Stimulated activated CD8-positive, alpha-beta memory T cell treated with anti-CD3 and anti-CD28 coated beads, Interleukin-7, amount 100 ng/mL, for 1 hour (primary cell): ENCODE data around the gene PRICKLE3.
A peak's percentile ranks its signal among the peaks of the same experiment; 100 is the strongest.
"Not testable (repeated sequence)": the region's sequence is repeated elsewhere in the genome, so short reads cannot be mapped to it uniquely, and the experiment has no call there.

ENCODE experiments used
- DNase-seq, 2 donors: peaks; one replicate each; pipeline ENCODE4 v3.0.0-alpha.2; 2020; ENCODE audit warnings: low read depth in 2 of 2

The PRICKLE3 gene

DNA sequence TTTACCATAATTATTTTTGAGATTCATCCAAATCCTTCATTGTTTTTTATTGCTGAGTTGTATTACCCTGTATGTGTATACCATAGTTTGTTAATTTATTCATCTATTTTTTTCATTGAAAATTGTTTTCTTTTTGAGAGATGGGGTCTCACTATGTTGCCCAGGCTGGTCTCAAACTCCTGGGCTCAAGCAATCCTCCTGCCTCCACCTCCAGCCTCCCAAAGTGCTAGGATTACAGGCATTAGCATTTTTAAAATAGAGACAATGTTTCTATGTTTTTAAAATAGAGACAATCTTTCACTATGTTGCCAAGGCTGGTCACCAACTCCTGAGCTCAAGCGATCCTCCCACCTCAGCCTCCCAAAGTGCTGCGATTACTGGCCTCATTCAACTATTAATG is 25.3 kb downstream of the PRICKLE3 start:
- no peak for DNase-seq

DNA sequence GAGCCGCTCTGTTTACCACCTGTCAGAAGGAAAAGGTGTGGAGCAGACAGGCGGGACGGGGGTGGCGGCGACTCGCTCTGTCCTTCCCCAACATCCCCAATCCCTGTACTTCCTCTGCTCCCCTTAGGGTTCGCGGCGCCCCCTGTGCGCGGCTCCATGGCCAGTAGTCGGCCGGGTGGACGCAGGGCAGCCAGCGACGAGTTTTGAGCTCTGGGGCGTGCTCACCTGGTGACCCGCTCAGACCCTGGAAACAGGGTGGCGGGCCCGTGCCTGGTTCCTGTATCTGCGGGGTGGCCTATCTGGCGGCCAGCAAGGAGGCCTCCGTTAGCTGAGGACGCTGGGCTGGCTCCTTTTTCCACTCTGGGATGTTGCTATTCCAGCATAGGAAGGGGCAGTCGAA is 29.0 kb downstream of the PRICKLE3 start:
- DNase-seq, result no peak

DNA sequence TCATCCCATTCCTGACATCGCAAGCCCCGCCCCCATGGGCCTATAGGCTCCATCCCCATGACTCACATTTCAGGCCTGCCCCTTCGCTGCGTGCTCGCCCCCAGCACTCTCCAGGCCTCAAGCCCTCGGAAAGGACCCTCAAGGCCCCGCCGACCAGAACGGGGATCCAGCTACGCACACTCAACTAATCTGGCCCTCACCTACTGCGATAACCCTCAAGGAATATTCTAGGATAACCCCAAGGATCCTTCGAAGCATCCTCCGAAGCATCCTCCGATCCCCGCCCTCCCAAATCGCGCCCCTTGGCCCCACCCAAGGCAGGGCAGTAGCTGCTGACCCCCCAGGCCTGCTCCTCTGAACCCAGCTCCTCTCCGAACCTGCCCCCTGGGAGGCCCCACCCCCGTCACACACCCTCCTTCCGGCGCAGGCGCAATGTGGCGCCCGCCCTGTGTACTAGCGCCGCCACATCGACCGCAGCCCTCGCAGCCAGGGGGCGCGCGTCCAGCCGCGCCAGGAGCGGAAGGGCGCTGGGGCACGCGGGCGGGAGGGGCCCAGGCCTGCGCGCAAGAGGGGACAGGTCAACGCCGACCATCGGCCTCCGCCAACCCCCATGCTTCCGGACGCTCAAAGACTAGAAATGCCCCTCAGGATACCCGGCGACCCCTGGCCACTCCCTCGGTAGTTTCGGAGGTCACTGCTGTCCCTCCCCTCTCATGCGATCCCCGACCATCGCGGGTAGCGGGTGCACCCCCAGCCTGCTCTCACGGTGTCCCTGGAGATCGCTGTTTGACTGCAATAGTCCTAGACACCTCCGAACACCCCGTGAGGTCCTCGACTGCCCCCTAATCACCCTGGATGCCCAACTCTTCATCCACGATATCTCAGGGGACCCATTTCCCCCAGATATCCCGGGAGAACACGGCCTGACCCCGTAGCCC is 30.0 kb downstream of the PRICKLE3 start:
- peak; percentile 58 to 72 for DNase-seq

DNA sequence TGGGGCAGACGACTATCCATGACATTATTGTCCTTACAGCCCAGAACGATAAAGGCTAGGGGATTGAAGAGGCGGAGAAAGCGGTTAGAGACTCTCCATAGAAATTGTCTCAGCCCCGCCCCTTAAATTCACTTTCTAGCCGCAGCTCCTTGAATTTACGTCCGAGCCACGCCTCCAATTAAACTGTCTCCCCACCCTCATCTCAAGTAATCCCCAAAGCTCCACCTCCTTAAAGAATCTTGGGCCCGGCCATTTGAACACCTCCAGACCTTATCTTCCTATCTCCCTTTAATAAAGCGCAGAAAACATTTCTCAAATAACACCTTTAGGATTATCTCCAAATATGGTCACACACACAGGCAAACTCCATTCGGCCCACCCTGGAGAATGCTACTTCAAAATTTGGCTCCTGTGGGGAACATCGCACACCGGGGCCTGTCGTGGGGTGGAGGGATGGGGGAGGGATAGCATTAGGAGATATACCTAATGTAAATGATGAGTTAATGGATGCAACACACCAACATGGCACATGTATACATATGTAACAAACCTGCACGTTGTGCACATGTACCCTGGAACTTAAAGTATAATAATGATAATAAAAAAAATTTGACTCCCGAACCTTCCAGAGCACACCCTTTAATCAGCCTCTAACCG is 30.8 kb downstream of the PRICKLE3 start:
- DNase-seq, result no peak

DNA sequence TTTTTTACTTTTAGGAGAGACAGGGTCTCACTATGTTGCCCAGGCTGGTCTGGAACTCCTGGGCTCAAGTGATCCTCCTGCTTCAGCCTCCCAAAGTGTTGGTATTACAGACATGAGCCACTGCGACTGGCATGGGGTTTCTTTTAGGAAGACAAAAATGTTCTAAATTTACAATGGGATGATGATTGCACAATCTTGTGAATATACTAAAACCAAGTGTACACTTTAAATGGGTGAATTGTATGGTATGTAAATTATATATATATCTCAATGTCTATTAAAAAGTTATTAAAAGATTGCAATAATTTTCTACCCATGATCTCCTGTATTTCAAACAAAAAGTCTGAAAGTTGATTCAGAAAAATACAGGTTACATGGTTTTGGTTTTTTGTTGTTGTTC is 32.7 kb downstream of the PRICKLE3 start:
- DNase-seq, result no peak

DNA sequence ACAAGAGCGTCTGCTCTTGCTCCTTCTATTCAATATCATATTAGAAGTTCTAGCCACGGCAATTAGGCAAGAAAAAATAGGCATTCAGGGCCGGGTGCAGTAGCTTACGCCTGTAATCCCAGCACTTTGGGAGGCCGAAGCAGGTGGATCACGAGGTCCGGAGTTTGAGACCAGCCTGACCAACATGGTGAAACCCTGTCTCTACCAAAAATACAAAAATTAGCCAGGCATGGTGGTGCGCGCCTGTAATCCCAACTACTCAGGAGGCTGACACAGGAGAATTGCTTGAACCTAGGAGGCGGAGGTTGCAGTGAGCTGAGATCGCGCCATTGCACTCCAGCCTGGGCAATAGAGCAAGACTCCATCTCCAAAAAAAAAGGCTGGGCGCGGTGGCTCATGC is 36.9 kb downstream of the PRICKLE3 start:
- not testable (repeated sequence) for DNase-seq

DNA sequence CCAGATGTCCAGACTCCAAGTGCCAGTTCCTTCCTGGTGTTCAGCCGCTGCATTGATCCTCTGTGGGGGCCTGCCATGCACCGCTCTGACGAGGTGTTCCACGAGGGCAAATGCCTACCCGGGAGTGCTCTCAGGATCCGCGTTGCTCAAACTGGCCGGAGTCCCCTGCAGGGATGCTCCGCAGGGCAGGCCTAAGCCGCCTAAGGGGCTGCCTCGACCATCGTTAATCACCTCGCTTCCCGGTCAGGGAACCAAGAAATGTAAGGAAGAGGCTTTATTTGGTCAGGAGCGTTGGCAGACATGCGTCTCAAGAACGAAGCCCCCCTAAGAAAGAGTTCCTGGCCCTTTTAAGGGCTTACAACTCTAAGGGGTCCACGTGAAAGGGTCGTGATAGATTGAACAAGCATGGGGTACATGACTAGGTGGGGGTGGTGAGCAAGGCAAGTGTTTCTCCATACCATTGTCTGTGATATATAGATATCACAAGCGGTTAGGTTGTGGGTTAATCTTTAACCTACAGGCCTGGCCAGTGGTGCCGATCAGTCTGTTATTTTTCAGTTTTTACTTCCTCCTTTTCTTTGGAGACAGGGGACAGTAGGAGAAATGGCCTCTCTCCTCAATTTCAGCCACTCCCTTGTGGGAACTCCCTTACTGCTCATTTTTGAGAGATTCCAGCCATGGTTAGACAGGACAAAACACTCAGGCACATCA is 37.6 kb downstream of the PRICKLE3 start:
- not testable (repeated sequence) for DNase-seq

DNA sequence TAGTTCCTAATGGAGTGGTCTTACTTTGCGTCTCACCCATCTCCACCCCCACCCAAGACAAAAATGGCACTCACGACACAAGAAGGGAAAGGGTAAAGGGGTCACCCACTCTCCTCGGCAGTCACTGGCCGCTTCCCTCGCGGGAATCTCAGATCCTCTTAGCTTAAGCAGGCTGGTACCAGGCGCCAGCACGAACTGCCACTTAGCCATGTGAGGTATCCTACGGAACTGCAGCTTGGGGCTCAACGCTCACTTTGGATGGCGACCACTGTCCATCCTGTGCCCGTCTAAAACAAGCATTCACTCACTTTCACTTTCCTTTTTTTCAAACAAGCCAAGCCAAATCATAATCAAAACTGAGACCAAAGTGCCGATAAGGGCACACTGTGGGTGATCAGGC is 38.2 kb downstream of the PRICKLE3 start:
- DNase-seq, result no peak

DNA sequence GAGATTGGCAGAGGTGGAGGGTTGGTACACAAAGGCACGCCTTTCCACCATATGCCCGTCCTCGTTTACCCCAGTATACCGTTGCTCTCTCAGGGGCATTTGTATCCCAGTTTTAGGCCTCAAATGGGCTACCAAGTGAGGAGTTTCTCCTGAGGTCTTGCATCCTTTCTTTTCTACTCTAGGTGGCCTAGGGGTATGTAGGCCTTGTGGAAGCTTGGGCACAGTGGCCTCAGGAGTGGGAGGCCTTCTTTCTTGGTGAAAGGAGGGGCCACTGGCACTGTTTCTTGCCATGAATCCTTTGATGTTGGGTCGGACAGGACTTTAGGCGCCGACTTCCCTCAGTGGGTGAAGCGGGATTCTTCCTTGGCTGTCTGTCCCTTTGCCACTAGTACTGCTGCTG is 38.9 kb downstream of the PRICKLE3 start:
- DNase-seq, result no peak

DNA sequence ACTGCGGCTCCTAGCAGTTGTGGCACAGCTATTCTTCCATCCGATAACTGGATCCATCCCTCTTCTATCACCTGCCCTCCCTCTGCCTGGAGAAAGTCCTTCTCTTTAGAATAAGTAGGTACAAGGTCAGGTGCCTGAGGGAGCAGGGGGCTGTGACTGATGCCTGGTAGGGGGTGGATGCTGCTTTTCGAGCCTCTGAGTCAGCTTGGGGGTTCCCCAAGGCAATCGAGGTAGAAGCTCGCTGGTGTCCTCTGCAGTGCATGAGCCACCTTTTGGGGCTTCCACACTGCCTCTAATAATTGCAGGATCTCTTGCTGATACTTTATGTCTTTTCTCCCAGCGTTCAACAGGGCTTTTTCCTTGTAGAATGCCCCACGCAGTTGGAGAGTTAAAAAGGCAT is 43.0 kb downstream of the PRICKLE3 start:
- DNase-seq, result not testable (repeated sequence)

DNA sequence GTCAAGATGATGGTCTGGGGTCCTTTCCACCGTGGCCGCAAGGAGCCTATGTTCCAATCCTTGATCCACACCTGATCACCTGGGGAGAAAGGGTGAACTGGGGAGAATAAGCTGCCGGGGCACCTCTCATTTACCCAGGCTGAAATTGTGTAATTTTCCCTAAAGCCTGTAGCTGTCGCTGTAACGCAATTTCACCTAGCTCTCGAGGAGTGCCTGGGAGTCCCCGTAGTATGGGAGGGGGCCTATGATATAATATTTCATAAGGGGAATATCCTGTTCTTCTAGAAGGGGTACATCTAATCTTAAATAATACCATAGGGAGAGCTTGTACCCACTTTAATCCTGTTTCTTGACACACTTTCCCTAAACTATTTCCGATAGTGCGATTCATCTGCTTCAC is 43.9 kb downstream of the PRICKLE3 start:
- DNase-seq, result not testable (repeated sequence)

DNA sequence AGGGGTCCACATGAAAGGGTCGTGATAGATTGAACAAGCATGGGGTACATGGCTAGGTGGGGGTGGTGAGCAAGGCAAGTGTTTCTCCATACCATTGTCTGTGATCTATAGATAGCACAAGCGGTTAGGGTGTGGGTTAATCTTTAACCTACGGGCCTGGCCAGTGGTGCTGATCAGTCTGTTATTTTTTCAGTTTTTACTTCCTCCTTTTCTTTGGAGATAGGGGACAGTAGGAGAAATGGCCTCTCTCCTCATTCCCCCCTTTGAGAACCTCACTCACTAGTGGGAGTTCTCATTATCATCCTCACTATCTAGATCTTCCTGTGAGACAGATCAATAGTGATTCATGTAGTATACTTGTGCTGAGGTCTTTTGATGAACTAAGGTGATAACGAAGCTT is 46.5 kb downstream of the PRICKLE3 start:
- DNase-seq, result no peak

DNA sequence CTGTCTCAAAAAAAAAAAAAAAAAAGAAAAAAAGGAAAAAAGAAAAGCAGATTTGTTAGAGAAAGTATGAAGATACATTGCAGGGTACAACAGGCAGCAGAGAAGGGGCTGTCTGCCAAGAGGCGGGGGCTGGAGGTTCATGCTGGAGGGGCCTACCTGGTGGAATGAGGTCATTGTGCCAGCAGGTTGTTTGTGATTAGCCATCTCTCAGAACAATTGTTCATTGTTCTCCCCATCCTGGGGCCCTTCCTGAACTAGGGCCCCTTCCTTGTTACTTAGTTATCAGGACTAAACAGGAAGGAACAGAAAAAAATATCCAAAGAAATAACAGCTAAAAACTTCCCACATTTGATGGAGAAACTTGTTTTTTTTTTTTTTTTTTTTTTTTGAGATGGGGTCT is 48.7 kb downstream of the PRICKLE3 start:
- DNase-seq, result no peak

DNA sequence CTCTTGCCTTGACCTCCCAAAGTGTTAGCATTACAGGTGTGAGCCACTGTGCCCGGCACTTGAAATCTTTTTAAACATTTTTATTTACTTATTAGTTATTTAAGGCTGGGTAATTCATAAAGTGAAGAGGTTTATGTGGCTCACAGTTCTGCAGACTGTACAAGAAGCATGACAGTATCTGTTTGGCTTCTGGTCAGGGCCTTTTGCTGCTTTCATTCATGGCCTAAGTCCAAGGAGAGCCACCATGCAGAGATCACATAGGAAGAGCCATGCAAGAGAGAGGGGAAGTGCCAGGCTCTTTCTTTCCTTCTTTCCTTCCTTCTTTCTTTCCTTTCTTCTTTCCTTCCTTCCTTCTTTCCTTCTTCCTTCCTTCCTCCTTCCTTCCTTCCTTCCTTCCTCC is 52.4 kb downstream of the PRICKLE3 start:
- DNase-seq, result no peak

DNA sequence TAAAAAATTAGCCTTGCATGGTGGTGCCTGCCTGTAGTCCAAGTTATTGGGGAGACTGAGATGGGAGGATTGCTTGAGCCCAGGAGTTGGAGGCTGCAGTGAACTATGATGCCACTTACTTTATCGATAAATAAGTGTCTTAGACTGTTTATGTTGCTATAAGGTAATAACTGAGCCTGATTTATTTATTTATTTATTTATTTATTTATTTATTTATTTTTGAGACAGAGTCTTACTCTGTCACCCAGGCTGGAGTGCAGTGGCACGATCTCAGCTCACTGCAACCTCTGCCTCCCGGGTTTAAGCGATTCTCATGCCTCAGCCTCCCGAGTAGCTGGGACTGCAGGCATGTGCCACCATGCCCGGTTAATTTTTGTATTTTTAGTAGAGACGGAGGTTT is 53.9 kb downstream of the PRICKLE3 start:
- not testable (repeated sequence) for DNase-seq

DNA sequence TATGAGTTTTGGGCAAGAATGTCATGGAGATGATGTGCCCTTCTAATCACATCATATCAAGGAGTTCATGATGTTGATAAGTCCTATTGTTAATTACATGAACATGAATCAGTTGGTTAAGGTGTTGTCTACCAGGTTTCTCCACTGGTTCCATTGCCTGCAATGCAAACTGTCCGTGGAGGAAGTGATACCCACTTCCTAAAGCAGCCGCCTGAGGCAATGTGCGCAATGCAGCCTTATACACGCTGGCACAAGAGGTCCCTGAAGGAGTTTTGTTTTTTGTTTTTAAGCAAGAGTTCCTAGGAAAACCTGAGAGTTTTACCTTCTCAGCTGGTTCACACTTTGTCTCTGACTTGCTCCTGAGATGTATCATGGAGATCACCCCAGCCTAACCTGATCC is 56.7 kb downstream of the PRICKLE3 start:
- DNase-seq, result no peak

DNA sequence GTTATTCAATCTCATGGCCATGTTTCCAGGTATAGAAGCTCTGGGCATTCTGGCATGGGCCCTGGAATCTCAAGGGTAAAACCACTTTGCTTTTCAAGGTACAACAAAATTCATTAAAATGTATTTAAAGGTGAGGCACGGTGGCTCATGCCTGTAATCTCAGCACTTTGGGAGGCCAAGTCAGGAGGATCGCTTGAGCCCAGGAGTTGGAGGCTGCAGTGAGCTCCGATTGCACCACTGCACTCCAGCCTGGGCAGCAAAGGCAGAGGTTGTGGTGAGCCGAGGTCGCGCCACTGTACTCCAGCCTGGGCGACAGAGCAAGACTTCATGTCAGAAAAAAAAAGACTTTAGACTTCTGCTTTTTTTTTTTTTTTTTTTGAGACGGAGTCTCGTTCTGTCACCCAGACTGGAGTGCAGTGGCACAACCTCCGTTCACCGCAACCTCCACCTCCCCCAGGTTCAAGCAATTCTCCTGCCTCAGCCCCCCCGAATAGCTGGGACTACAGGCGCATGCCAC is 58.4 kb downstream of the PRICKLE3 start:
- DNase-seq, result not testable (repeated sequence)
